Kidney epithelial cell (primary cell): ENCODE results near the gene ANKRD35. TPM values are rescaled to one million over a fixed set of nuclear protein-coding genes. Genes with fewer than 3 reads are reported as not detected.
"Not testable (repeated sequence)": the region's sequence is repeated elsewhere in the genome, so short reads cannot be mapped to it uniquely, and the experiment has no call there.

Experiments
- DNase-seq: peaks from one replicate; pipeline ENCODE4 v3.0.0-alpha.2; 2010; ENCODE audit warnings: low read depth
- H3K27me3 ChIP-seq: 2 replicates; pipeline ENCODE4 v1.6.0; 2011; ENCODE audit warnings: low read length; ENCODE audit not compliant: control insufficient read depth, insufficient read depth
- H3K36me3 ChIP-seq: 2 replicates; pipeline ENCODE4 v1.5.1; 2011; ENCODE audit warnings: low read length; ENCODE audit not compliant: control insufficient read depth, insufficient read depth
- H3K4me3 ChIP-seq: 2 replicates; pipeline ENCODE4 v1.5.1; 2011; ENCODE audit warnings: low read depth, mild to moderate bottlenecking, control low read depth, low read length
- CTCF ChIP-seq: IDR thresholded peaks from 2 replicates; pipeline ENCODE4 v1.5.1; 2011; ENCODE audit warnings: mild to moderate bottlenecking, moderate library complexity, low read length, control low read depth, inconsistent platforms; ENCODE audit not compliant: insufficient read depth, poor library complexity, severe bottlenecking
- total RNA-seq: library from RNA; depleted of rRNA; stranded (reverse); fragments of >200 nt; gene quantifications from 2 replicates; pipeline ENCODE4 v1.2.3, GENCODE V29; 2015

Gene ANKRD35
- total RNA-seq = 0.07 TPM in 1 of 2 replicates, not detected in the other

GRCh38 chr1:145885738-145886287, at the start of gene ANKRD35:
ANKRD35 (minus strand) TSS chr1:145885866; CDS start chr1:145885758, 108 bp downstream.
- peaks cover 7% of the 10 kb centered on the region for H3K27me3 ChIP-seq
- no peaks in the 10 kb centered on the region for H3K36me3 ChIP-seq
- DNase-seq = peak; percentile 38
- TF ChIP-seq CTCF = no peak
- H3K4me3 ChIP-seq = peak within 1 kb of the TSS; percentile 38

GRCh38 chr1:145932522-145933009, 46.9 kb upstream of the ANKRD35 start:
- not testable (repeated sequence) for DNase-seq, H3K4me3 ChIP-seq, H3K36me3 ChIP-seq, H3K27me3 ChIP-seq

- TF ChIP-seq CTCF = no peak
- H3K4me3 ChIP-seq = peak overlapping the region; percentile 61
These were observed 42.4 kb upstream of the ANKRD35 start for GRCh38 chr1:145927916-145928643.

GRCh38 chr1:145927063-145927886, 41.6 kb upstream of the ANKRD35 start, which contains the start of gene RBM8A:
RBM8A (minus strand) TSS chr1:145927484; CDS start chr1:145927426, 58 bp downstream.
- TF ChIP-seq CTCF = peak; percentile 75
- H3K36me3 ChIP-seq = no peaks in the 10 kb centered on the region
- peak; percentile 96 for DNase-seq
- peak within 1 kb of the TSS; percentile 61 for H3K4me3 ChIP-seq
- H3K27me3 ChIP-seq = no peaks in the 10 kb centered on the region

More at GRCh38 chr1:145927916-145928643, 42.4 kb upstream of the ANKRD35 start:
- no peaks in the 10 kb centered on the region for H3K36me3 ChIP-seq
- DNase-seq = no peak
- no peaks in the 10 kb centered on the region for H3K27me3 ChIP-seq

GRCh38 chr1:145926686-145927062, 41.0 kb upstream of the ANKRD35 start:
- TF ChIP-seq CTCF = no peak
- no peaks in the 10 kb centered on the region for H3K27me3 ChIP-seq
- DNase-seq = no peak
- H3K4me3 ChIP-seq = peak overlapping the region; percentile 61
- no peaks in the 10 kb centered on the region for H3K36me3 ChIP-seq

- no peak for DNase-seq
- Histone ChIP-seq H3K27me3 (no peaks in the 10 kb centered on the region), H3K4me3 (no peak overlapping the region), H3K36me3 (no peaks in the 10 kb centered on the region)
- TF ChIP-seq CTCF = no peak
These were observed 36.6 kb upstream of the ANKRD35 start for GRCh38 chr1:145922266-145922665.

GRCh38 chr1:145920297-145920696, 34.6 kb upstream of the ANKRD35 start:
- not testable (repeated sequence) for H3K4me3 ChIP-seq, H3K36me3 ChIP-seq, DNase-seq, H3K27me3 ChIP-seq
